ENCODE results near the gene RASA4B. TPM values are rescaled to one million over a fixed set of nuclear protein-coding genes. Genes with fewer than 3 reads are reported as not detected.

Gene RASA4B
- total and polyA plus RNA-seq, 2 of the 4 experiments (the other 2 are of a cell fraction) = 1.8 to 7.7 TPM

GRCh38 chr7:102453319-102453718, 64.3 kb downstream of the RASA4B start:
- Histone ChIP-seq H3K14ac (replicated peaks; ENCODE audit: low read depth, low read length) (no peak overlapping the region), H3K4me3 (ENCODE audit: insufficient read depth, low read depth, low read length) (no peak overlapping the region), H2AK9ac (replicated peaks; ENCODE audit: low read depth, low read length, poor library complexity) (peak overlapping the region; percentile 37), H3K4ac (ENCODE audit: low read depth, low read length) (no peak overlapping the region), H3K79me1 (ENCODE audit: low read depth in 1 of 2, low read length in 2 of 2) (peaks cover 0 to 18% of the 10 kb centered on the region in 2 experiments; a peak in 1 of 4 replicates), H2AK5ac (ENCODE audit: low read depth, low read length) (no peak overlapping the region), H3K4me1 (ENCODE audit: control insufficient read depth, insufficient read depth, low read length) (peaks cover 8% of the 10 kb centered on the region), H3K27ac (ENCODE audit: insufficient read depth, low read length) (no peak overlapping the region), H3K56ac (ENCODE audit: extremely low read depth, insufficient read depth, low read length) (no peak overlapping the region), H4K8ac (ENCODE audit: low read depth in 2 of 2, low read length in 2 of 2) (no peak overlapping the region), H3K36me3 (ENCODE audit: control insufficient read depth, insufficient read depth, low read length) (peaks cover 17% of the 10 kb centered on the region), H4K91ac (ENCODE audit: insufficient read depth, low read depth, low read length) (no peak overlapping the region), H4K20me1 (ENCODE audit: insufficient read depth, low read length) (peaks cover 12% of the 10 kb centered on the region), H2BK15ac (ENCODE audit: low read depth, low read length) (no peak overlapping the region), H2AFZ (replicated peaks; ENCODE audit: low read length, poor library complexity) (no peak overlapping the region), H2BK5ac (ENCODE audit: low read depth, low read length, poor library complexity, severe bottlenecking) (no peak overlapping the region), H3K18ac (ENCODE audit: low read depth, low read length) (no peak overlapping the region), H3K27me3 (ENCODE audit: control insufficient read depth, insufficient read depth, low read length) (no peaks in the 10 kb centered on the region), H3K4me2 (ENCODE audit: low read depth, low read length) (no peak overlapping the region), H3K9ac (ENCODE audit: low read depth, low read length) (no peak overlapping the region), H2BK20ac (ENCODE audit: low read depth, low read length) (no peak overlapping the region), H3K23ac (ENCODE audit: low read depth, low read length) (no peak overlapping the region), H3K9me1 (ENCODE audit: insufficient read depth, low read length) (no peaks in the 10 kb centered on the region; the same call in 1 of the 2 replicates), H3K9me3 (ENCODE audit: control insufficient read depth, insufficient read depth, low read length) (no peaks in the 10 kb centered on the region), H4K5ac (ENCODE audit: low read depth, low read length) (no peak overlapping the region), H2BK120ac (ENCODE audit: low read depth, low read length) (no peak overlapping the region)
- ATAC-seq (ENCODE audit: low read depth) (no peak), DNase-seq (no peak)
- ChIA-PET POLR2A (ENCODE audit: unreplicated experiment) (no interaction called here), CTCF (no interaction called here)
- dilution Hi-C loops (cut with HindIII; ENCODE audit: low sequenced_read_pairs, unreplicated experiment) = no loop called here
- 96% methylated on average over 4 of the region's 7 CpGs; no CpG with 5 or more reads in 1 of the 2 experiments for WGBS, 2 experiments (ENCODE audit: extremely low coverage in 2 of 2, insufficient read length in 1 of 2)
- TF ChIP-seq MXI1 (IDR thresholded peaks at IDR 0.05; ENCODE audit: borderline replicate concordance, low read depth, low read length) (no peak), USF2 (IDR thresholded peaks at IDR 0.05; ENCODE audit: low read depth, low read length) (no peak), NFE2L2 (IDR thresholded peaks at IDR 0.05; ENCODE audit: low read depth, low read length) (no peak), MAZ (IDR thresholded peaks at IDR 0.05; ENCODE audit: borderline replicate concordance, low read depth, low read length) (no peak), RAD21 (IDR thresholded peaks at IDR 0.05; ENCODE audit: low read length) (no peak), CHD1 (IDR thresholded peaks at IDR 0.05; ENCODE audit: low read depth, low read length) (no peak), FOS (IDR thresholded peaks at IDR 0.05; ENCODE audit: low read depth, low read length) (no peak), CTCF (conservative IDR thresholded peaks at IDR 0.05; ENCODE audit: low read depth, low read length) (no peak), MAFK (IDR thresholded peaks at IDR 0.05; ENCODE audit: low read depth, low read length) (no peak), CEBPB (IDR thresholded peaks at IDR 0.05; ENCODE audit: low read depth, low read length) (no peak), RFX5 (IDR thresholded peaks at IDR 0.05; ENCODE audit: low read depth, low read length) (no peak), SMC3 (IDR thresholded peaks at IDR 0.05; ENCODE audit: low read depth, low read length) (no peak), BHLHE40 (IDR thresholded peaks at IDR 0.05; ENCODE audit: low read depth, low read length) (no peak), ELK1 (IDR thresholded peaks at IDR 0.05; ENCODE audit: borderline replicate concordance, low read depth, low read length) (no peak), RCOR1 (IDR thresholded peaks at IDR 0.05; ENCODE audit: insufficient replicate concordance, low read length) (no peak)
- in situ Hi-C loops (cut with MboI; ENCODE audit: low sequenced_read_pairs) = no loop called here
- intact Hi-C loops (cut with micrococcal nuclease) = no loop called here
- no TSS peak for BruUV-seq (replicated peaks)
